Measurements from ENCODE around the gene PDRG1.

GRCh38 chr20:31991339-31991705 is 39.5 kb upstream of the PDRG1 start:
- TF ChIP-seq, protein P1, sequence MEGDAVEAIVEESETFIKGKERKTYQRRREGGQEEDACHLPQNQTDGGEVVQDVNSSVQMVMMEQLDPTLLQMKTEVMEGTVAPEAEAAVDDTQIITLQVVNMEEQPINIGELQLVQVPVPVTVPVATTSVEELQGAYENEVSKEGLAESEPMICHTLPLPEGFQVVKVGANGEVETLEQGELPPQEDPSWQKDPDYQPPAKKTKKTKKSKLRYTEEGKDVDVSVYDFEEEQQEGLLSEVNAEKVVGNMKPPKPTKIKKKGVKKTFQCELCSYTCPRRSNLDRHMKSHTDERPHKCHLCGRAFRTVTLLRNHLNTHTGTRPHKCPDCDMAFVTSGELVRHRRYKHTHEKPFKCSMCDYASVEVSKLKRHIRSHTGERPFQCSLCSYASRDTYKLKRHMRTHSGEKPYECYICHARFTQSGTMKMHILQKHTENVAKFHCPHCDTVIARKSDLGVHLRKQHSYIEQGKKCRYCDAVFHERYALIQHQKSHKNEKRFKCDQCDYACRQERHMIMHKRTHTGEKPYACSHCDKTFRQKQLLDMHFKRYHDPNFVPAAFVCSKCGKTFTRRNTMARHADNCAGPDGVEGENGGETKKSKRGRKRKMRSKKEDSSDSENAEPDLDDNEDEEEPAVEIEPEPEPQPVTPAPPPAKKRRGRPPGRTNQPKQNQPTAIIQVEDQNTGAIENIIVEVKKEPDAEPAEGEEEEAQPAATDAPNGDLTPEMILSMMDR (IDR thresholded peaks at IDR 0.05), result no peak
- no peak for TF ChIP-seq FOXM1 (IDR thresholded peaks at IDR 0.05; ENCODE audit: low read depth)
- no peak for TF ChIP-seq RAD21 (IDR thresholded peaks at IDR 0.05; ENCODE audit: low read length)
- no peak for TF ChIP-seq YY1 (IDR thresholded peaks at IDR 0.05; ENCODE audit: low read depth)
- TF ChIP-seq JUND (IDR thresholded peaks at IDR 0.05), result no peak
- TF ChIP-seq GABPA (IDR thresholded peaks at IDR 0.05; ENCODE audit: low read depth), result no peak
- TF ChIP-seq, protein P2, sequence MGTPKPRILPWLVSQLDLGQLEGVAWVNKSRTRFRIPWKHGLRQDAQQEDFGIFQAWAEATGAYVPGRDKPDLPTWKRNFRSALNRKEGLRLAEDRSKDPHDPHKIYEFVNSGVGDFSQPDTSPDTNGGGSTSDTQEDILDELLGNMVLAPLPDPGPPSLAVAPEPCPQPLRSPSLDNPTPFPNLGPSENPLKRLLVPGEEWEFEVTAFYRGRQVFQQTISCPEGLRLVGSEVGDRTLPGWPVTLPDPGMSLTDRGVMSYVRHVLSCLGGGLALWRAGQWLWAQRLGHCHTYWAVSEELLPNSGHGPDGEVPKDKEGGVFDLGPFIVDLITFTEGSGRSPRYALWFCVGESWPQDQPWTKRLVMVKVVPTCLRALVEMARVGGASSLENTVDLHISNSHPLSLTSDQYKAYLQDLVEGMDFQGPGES (IDR thresholded peaks at IDR 0.05; ENCODE audit: low read depth, low read length), result no peak
- TF ChIP-seq GATA2 (CRISPR knock-in tag; IDR thresholded peaks at IDR 0.05), result no peak
- no peak for TF ChIP-seq MXI1 (IDR thresholded peaks at IDR 0.05; ENCODE audit: low read depth, low read length)

Data from SK-N-SH (cell line).